SU-DHL-6 (cell line): Measurements from ENCODE around the gene RABGAP1.

Experiments used
- EZH2phosphoT487 ChIP-seq: fragments of 200-600 bp; sonication (generic), shearing (Covaris generic); conservative IDR thresholded peaks from 2 replicates; pipeline ENCODE4 v1.6.1; 2018; ENCODE audit warnings: mild to moderate bottlenecking, antibody characterized with exemption, low read length, moderate library complexity, mixed read lengths
- TF ChIP-seq, protein P1 (sequence below): fragments of 200-600 bp; sonication (generic); IDR thresholded peaks from one replicate; pipeline ENCODE4 v1.5.1; 2017; ENCODE audit warnings: antibody characterized with exemption, mild to moderate bottlenecking, low read length, moderate library complexity; ENCODE audit not compliant: insufficient read depth, poor library complexity, severe bottlenecking

DNA sequence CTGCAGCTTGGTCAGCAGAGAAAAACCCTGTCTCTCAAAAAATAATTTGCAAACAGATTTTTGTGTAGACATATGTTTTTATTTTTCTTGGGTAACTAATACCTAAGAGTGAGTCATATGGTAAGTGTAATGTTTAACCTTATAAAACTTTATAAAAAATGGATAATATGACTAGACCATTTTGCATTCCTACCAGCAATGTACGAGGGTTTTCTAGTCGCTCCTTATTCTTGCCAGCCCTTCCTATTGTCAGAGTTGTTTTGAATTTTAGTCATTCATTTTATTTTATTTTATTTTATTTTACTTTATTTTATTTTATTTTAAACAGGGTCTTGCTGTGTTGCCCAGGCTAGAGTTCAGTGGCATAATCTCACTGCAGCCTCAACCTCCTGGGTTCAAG is 37.8 kb downstream of the RABGAP1 start:
- TF ChIP-seq EZH2phosphoT487, result no peak
- TF ChIP-seq, protein P1, sequence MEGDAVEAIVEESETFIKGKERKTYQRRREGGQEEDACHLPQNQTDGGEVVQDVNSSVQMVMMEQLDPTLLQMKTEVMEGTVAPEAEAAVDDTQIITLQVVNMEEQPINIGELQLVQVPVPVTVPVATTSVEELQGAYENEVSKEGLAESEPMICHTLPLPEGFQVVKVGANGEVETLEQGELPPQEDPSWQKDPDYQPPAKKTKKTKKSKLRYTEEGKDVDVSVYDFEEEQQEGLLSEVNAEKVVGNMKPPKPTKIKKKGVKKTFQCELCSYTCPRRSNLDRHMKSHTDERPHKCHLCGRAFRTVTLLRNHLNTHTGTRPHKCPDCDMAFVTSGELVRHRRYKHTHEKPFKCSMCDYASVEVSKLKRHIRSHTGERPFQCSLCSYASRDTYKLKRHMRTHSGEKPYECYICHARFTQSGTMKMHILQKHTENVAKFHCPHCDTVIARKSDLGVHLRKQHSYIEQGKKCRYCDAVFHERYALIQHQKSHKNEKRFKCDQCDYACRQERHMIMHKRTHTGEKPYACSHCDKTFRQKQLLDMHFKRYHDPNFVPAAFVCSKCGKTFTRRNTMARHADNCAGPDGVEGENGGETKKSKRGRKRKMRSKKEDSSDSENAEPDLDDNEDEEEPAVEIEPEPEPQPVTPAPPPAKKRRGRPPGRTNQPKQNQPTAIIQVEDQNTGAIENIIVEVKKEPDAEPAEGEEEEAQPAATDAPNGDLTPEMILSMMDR, result no peak
